UCSD-AML1 (cell line): ENCODE results near the gene SCIMP.
"Not testable (repeated sequence)": the region's sequence is repeated elsewhere in the genome, so short reads cannot be mapped to it uniquely, and the experiment has no call there.

ENCODE experiments used
- DNase-seq: peaks from one replicate; lab custom pipeline; 2025; ENCODE audit not compliant: unreplicated experiment; lab: John Stamatoyannopoulos, UW

SCIMP gene

DNA sequence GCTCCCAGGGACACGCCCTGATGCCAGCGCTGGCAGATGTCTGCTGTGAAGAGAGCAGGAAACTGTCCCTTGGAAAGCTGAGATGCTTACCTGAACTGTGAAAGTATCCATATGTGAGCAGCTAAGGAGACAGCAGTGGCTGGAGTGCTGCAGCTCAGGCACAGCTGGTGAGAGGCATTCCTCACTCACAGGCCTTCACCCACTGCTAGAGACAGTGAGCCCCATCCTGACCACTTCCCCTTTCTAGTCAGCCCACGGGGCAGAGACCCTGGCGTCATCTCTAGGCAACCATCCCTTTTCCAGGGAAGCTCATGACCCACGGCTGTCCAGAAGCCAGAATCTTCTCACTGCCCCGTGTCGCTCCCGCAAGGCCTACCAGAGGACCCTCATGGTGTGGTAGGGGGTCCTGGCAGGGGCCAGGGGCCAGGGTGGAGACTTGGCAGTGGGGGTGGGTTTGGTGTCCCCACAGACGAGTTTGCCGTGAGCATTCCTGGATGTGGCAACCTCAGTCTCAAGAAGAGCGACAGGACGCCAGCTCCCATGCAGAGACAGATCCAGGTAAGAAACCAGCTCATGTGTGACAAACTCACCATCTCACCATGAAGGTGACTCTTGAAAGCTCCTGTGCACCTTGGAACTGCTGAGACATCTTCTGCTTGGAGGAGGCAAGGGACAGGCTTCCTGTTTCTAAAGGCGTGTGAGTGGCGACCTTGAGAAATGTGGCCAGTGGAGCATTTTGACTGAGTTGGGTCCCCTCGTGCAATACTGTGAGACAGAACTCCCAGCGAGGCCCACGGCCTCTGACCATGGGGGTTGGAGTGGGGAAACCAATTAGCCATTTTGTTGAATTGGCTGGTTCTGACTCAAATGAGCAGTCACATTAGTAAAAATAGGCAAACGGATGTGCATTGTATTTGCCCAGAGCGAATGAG, at the start of gene SCIMP:
Gene SCIMP (minus strand): TSS at position 216 of the 932 bp plus-strand sequence. CDS start 105 bp downstream, at position 111.
- DNase-seq, result peak; percentile 26

DNA sequence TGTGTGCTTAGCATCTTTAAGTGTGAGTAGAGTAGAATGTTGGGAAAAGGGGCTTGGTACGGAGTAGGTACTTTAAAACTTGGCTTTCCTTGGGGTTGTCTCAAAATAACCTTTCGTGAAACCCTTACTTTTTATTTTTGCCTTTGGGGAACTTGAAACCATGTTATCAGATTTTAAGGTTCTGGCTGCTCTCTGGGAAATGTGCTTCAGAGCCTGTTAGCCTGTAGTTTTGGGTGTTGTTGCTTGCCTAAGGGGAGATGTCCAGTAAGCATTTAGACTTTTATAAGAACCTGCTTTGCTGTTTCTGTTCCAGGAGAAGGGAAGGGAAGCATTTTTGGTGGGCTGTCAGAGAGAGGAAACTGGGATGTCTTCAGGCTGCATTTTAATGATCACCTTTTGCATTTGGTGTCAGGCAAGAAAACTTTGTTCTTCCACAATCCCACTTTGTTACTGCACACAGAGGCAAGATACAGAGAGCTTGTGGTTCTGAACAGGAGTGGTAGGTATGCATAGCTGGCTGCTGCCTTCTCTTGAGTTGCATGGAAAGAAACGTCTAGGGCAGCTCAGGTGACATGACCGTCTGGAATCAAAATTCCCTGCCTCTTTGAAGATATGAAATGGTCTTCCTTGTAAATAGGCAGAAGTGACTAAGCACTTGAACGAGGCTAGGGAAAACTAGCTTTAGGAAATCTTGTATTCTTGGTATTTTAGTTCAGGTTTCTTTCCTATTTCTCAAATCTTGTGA, 49.1 kb upstream of the SCIMP start:
- DNase-seq, result no peak

DNA sequence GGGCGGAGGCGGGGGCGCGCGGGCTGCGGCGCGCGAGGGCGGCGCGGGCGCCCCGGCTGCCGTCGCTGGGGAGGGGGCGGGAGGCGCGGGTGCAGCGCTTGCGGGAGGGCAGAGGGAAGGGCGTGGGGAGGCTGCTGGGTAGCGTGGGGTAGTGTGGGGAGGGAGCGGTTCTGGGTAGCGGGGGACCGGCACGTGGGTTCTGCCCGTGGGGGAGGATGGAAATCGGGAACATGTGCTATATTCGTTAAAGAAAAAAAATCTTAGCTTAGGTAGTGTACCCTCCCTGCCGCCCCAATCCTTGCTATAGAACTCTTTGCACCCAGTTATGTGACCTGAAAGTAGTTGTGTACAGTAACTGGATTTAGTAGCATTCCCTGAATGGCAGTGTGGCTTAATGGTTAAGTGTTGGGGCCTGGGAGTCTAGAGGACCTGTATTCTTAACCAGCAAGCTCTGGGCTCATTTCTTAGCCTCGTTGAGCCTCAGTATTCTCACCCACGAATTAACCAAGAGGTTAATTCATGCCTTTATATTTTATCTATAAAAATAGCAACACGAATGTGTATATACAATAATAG, 48.1 kb upstream of the SCIMP start:
- DNase-seq, result peak; percentile 43

DNA sequence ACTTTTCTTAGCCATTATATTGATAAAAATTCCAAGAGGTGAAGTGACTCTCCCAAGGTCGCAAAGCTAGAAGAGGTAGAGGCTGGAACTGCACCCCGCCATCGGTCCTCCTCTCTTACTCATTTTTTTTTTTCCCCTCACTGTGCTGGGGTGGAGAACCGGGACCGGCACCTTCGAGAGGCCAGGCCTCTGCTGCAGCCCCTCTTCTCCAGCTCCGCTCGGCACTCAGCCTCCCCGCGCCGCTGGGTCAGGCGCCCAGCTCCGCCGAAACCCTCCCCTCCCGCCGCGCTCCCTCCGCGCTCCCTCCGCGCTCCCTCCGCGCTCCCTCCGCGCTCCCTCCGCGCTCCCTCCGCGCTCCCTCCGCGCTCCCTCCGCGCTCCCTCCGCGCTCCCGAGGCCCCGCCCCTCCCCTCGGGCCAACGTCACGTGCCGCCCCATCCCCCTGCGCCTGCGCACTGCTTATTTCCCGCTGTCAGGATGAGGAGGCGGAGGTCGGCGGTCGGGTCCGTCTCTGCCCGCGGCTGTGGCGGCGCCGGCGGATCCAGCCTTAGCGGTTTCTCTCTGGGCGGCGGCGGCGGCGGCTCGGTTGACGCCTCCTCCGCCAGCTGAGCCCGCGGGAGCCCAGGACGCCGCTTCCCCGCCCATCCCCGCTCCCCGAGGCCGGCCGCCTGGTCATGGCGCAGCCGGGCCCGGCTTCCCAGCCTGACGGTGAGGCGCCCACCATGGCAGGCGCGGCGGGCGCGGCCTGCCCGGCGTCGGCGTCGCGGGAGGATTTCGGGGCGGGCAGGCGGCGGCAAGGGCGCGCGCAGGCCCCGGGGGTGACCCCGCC, 47.4 kb upstream of the SCIMP start, which contains the start of gene RABEP1:
Gene RABEP1 (plus strand): TSS at position 471 of the 828 bp plus-strand sequence. CDS start 203 bp downstream, at position 674.
- peak; percentile 90 for DNase-seq

DNA sequence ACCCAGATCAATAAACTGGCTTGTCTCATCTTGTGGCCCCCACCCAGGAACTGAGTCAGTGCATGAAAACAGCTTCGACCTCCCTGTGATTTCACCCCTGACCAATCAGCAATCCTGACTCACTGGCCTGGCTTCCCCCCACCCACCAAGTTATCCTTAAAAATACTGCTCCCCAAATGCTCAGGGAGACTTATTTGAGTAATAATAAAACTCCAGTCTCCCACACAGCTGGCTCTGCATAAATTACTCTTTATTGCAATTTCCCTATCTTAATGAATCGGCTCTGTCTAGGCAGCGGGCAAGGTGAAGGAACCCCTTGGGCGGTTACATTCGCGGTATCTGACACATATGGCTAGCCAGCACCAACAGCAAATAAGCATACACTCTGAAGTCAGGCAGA, 37.7 kb upstream of the SCIMP start:
- DNase-seq, result no peak

DNA sequence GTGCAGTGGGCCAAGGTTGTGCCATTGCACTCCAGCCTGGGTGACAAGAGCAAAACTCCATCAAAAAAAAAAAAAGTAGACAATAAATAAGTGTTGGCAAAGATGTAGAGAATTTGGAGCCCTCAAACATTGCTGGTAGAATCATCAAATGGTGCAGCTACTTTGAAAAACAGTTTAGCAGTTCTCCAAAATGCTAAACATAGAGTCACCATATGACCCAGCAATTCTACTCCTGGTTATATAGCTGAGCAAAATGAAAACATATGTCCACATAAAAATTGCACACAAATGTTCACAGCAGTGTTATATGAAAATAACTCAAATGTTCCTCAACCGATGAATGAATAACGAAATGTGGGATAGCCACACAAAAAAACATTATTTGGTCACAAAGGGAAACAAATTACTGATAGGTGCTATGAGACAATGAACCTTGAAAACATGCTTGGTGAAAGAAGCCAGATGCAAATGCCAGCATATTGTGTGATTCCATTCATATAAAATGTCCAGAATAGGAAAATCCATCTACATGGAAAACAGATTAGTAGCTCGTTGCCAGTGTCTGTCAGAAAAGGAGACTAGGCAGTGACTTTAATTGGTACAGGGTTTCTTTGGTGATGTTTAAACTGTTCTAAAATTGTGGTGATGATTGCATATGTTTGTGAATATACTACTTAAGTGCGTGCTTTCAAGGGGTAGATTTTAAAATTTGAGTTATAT, 34.7 kb upstream of the SCIMP start:
- no peak for DNase-seq

DNA sequence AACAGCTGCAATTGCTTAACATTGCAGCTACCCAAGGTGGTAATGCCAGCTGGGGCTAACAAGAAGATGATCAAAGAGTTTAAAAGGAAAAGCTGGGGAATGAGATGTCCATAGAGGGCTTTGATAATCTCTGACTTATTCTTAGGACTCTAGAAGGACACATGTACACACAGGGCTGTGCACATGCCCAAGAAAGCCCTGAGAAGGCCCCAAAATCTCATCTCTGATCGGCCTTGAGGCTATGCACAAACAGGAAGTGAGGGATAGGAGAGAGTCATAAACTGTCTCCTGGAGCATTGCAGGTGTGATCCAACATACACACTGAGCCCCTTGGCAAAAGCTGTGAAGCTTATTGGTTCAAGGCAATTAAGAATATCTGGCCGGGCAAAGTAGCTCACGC, 30.2 kb upstream of the SCIMP start:
- DNase-seq, result no peak

DNA sequence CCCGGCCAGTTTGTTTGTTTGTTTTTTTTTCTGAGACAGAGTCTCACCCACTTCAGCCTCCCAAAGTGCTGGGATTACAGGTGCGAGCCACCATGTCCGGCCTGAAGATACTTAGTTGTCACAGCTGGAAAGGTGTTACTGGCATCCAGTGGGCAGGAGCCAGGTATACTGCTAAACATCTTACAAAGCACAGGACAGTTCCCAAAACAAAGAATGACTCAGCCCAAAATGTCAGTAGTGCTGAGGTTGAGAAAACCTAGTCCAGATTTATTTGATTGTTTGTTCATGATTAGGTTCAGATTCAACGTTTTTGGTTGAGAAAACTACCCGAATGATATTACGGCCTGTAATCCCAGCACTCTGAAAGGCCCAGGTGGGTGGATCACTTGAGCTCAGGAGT, 28.8 kb upstream of the SCIMP start:
- no peak for DNase-seq

DNA sequence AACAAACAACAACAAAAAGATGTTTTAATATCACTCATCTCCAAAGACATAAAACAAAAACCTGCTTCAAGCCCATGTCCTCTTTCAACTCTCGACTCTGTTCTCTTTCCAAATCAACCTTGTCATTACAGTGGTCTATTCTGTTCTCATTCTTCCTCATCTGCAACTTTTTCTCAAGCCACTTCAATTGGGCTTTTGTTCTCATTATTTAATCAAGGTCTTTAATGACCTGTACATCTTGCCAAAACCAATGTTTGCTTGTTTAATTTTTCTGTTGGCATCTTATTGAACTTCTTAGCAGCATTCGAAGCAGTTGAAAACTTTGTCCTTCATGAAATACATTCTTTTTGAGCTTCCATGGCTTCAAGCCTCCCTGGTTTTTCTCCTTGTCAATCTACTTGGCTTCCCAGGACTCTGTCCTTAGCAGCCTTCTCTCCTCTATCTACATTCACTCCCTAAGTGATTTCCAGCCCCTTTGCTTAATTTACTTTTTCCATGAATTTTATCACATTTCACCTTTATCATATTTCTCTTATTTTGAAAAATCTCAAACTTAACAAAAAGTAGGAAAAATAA, 27.8 kb upstream of the SCIMP start:
- no peak for DNase-seq

DNA sequence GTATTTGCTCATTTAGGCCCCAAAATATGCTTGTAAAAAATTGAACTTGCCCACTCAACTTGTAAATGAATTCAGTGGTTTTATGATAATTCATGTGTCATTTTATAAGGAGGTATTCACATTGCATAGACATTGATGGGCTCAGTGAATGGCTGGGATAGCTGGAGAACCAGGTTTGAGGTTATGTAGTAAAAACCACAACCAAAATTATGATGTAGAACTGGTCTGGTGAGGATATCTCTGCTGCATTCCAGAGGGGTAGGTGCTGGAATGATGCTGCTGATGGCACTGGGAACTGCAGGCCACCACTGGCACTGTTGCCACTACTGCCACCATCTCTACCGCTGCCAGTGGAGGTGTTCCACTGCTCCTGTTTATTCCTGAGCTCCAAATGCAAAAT, 25.9 kb upstream of the SCIMP start:
- no peak for DNase-seq

DNA sequence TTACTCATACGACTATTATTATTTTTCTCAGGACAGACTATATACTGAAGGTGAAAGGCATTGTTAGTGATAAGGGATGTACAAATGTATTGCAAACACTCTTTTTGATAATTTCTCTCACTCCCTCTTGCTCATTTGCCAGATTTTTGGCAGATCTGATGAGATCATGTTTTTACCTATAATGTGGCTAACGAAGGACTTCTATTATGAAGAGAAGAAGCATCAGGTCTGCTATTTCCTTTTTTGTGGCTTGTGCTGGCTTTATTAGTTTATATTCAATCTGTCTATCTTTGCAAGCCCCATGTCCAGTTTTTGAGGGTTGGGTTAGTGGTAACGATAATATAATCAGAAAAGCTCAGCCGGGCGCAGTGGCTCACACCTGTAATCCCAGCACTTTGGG, 22.5 kb upstream of the SCIMP start:
- DNase-seq, result no peak

DNA sequence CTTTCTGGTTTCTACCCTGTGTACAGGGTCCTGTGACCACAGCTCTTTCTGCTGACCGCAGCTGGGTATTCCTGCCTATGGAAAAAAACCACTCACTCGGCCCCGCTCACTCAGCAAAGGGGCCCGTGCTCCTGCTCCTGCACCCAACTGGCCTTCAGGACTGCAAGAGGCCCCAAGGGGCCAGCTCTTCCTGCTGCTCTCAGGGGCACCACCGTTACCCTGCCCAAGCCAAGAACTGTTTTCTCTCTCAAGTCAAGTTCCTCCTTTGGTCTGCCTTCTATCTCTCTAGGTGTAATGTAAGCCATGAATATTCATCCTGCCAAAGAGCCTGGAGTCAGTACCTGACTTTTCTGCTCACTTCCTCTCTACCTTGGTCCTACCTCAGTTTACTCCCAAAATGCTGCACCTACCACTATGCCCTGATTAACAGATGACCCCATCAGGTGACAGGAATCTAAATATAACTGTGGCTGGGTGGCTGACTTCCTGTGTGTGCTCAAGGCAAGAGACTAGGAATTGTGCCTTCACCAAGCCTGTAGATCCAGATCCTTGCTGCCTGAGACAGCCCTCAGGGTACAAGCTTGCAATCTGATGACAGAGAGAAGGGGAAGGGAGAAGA, 20.4 kb upstream of the SCIMP start:
- peak; percentile 45 for DNase-seq

DNA sequence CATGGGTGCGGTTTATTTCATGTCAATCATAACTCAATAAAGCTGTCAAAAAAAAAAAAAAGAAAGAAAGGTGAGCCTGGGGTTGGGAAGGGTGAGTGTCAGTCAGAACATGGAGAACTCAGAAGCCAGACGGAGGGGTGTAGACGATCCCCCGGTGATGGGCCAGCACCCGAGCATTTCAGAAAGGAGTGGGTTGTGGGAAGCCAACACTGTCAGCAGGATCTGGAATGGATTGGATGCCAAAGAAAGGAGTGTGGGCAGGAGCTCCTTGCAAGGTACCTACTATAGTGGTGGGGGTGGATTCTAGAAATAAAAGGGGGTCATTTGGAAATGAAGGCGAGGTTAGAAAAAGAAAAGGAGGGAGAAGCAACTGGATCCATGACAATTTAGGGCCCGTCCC, 19.8 kb upstream of the SCIMP start:
- DNase-seq, result no peak

DNA sequence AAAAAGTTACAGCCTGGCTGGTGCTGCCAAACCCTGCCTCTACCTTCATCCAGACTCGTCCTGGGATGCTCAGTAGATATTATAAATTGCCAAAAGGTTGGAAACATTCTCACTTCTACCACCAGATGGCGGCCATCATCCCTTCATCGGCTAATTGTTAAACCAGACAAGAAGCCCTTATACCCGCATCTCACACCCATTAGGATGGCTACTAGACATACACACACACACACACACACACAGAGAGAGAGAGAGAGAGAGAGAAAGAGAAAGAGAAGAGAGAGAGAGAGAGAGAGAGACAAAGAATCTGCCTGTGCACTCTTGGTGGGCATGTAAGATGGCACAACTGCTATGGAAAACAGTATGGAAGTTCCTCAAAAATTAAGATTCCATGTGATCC, 15.0 kb upstream of the SCIMP start:
- peak; percentile 13 for DNase-seq

DNA sequence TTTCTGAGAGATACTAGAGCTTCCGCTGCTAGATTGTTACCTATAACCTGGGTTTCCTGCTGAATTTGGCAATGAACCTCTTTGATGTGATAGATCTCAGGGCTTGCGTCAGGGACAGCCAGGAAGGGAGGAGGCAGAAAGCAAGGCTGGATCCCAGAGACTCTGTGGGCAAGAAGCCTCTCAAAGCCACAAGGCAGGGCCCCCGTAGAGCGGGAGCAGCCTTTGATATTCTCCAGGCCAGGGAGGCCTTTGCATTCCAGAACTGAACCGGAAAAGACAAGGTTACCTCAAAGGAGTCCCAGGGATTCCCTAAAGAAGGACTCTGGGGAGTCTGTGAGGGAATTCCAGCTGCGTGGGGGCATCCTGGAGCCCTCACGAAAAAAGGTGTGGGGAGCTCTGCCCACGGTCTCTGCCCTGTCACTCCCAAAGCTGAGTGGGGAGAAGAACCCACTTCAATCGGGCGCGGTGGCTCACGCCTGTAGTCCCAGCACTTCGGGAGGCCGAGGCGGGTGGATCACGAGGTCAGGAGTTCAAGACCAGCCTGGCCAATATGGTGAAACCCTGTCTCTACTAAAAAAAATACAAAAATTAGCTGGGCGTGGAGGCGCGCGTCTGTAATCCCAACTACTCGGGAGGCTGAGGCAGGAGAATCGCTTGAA, 14.3 kb upstream of the SCIMP start:
- no peak for DNase-seq

DNA sequence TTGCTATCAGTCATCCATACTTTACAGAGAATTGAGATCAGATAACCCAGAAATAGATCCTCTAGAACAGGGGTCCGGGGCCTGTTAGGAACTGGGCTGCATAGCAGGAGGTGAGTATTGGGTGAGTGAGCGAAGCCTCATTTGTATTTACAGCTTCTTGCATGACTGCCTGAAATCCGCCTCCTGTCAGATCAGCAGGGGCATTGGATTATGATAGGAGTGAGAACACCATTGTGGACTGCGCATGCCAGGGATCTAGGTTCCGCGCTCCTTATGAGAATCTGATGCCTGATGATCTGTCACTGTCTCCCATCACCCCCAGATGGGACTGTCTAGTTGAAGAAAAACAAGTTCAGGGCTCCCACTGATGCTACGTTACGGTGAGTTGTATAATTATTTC, 13.0 kb upstream of the SCIMP start:
- DNase-seq, result no peak

DNA sequence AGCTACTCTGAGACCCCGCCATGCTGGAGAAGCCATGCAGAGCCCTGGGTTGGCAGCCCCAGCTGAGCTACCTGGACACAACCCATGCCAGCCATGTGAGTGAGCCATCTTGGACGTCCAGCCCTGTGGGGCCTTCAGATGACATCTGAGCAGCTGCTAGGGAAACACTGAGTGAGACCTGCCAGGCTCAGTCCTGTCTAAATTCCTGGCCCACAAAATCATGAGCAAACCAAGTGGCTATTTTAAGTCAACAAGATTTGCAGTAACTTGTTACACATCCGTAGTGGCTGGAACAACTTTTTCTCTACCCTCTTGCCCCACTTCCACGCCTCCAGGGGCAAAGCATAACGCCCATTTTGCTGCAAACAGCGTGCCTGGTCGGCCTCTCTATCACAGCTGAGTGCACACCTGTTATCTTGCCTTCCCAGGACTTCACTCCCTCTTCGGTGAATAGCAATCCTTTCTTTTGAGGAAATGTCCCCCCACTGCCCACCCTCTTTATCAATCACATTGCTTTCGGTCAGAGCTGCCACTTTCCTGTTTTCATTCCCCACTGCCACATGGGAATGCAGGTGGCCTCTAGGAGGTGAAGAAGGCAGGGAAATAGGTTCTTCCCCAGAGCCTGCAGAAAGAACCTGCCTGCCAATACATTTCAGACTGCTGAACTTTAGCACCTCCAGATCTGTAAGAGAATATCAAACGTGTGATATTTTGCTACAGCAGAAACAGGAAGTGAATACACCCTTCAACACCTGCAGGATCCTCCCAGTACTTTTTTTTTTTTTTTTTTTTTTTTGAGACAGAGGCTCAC, 7.4 kb upstream of the SCIMP start:
- no peak for DNase-seq

DNA sequence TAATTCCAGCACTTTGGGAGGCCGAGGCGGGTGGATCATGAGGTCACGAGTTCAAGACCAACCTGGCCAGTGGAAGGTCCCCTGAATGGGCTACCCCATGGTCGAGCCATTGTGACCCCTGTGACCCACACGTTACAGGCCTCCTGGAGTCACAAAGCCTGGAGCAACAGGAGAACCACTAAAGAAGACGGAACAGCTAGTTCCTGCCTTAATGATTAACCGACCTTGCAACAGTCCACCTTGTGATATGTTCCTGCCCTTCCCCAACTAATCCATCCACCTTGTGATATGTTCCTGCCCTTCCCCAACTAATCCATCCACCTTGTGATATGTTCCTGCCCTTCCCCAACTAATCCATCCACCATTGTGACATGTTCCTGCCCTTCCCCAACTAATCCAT, 5.1 kb upstream of the SCIMP start:
- not testable (repeated sequence) for DNase-seq
